ENCODE data around the gene CCDC188. TPM values are rescaled to one million over a fixed set of nuclear protein-coding genes. Genes with fewer than 3 reads are reported as not detected.

CCDC188 gene
- total RNA-seq, 4 donors from 2014 or later: 2.1 TPM; not detected in 3

GRCh38 chr22:20187777-20188566, 37.1 kb upstream of the CCDC188 start:
- peaks cover 0 to 15% (median 0%) of the 10 kb centered on the region in 4 donors for H3K27me3 ChIP-seq
- intact Hi-C loops (cut with DNase I): no loop called here
- H3K36me3 ChIP-seq: no peaks in the 10 kb centered on the region
- WGBS, 2 donors: 80% methylated on average over 1 of the region's 12 CpGs; no CpG with 5 or more reads in 1 of the 2 donors
- no peaks in the 10 kb centered on the region for H3K9me3 ChIP-seq
- TF ChIP-seq CTCF (IDR thresholded peaks at IDR 0.05) (no peak), POLR2A (IDR thresholded peaks at IDR 0.05) (no peak)
- H3K4me1 ChIP-seq: no peaks in the 10 kb centered on the region
- DNase-seq: no peak
- H3K4me3 ChIP-seq: no peak overlapping the region
- H3K27ac ChIP-seq: no peak overlapping the region

- Histone ChIP-seq H3K4me3 (no peak overlapping the region), H3K9me3 (no peaks in the 10 kb centered on the region), H3K27ac (no peak overlapping the region), H3K36me3 (no peaks in the 10 kb centered on the region), H3K27me3 (peaks cover 0 to 19% (median 0%) of the 10 kb centered on the region in 4 donors), H3K4me1 (no peaks in the 10 kb centered on the region)
- TF ChIP-seq POLR2A (IDR thresholded peaks at IDR 0.05) (no peak), CTCF (IDR thresholded peaks at IDR 0.05) (no peak)
- 56 to 62% methylated on average over 5 to 6 of the region's 14 CpGs for WGBS, 2 donors
- DNase-seq: no peak
- intact Hi-C loops (cut with DNase I): no loop called here
Observed at GRCh38 chr22:20186871-20187546, 36.2 kb upstream of the CCDC188 start.

GRCh38 chr22:20186183-20186870, 35.5 kb upstream of the CCDC188 start:
- no peak for DNase-seq
- intact Hi-C loops (cut with DNase I): no loop called here
- no peak for TF ChIP-seq POLR2A (IDR thresholded peaks at IDR 0.05)
- TF ChIP-seq CTCF (IDR thresholded peaks at IDR 0.05): no peak
- WGBS, 2 donors: 47 to 67% methylated on average over 8 to 10 of the region's 10 CpGs
- no peaks in the 10 kb centered on the region for H3K36me3 ChIP-seq
- no peak overlapping the region for H3K27ac ChIP-seq
- no peaks in the 10 kb centered on the region for H3K9me3 ChIP-seq
- peaks cover 0 to 26% (median 0%) of the 10 kb centered on the region in 4 donors for H3K27me3 ChIP-seq
- no peaks in the 10 kb centered on the region for H3K4me1 ChIP-seq
- H3K4me3 ChIP-seq: no peak overlapping the region

GRCh38 chr22:20185750-20186149, 34.9 kb upstream of the CCDC188 start:
- TF ChIP-seq CTCF (IDR thresholded peaks at IDR 0.05) (no peak), POLR2A (IDR thresholded peaks at IDR 0.05) (no peak)
- Histone ChIP-seq H3K36me3 (no peaks in the 10 kb centered on the region), H3K27ac (no peak overlapping the region), H3K4me1 (no peaks in the 10 kb centered on the region), H3K4me3 (no peak overlapping the region), H3K27me3 (peaks cover 0 to 26% (median 0%) of the 10 kb centered on the region in 4 donors), H3K9me3 (no peaks in the 10 kb centered on the region)
- WGBS, 2 donors: 40 to 48% methylated on average over 1 to 4 of the region's 6 CpGs
- intact Hi-C loops (cut with DNase I): no loop called here
- DNase-seq: no peak
